Type B pancreatic cell (in vitro differentiated cells): Measurements from ENCODE around the gene LARGE1. TPM values are rescaled to one million over a fixed set of nuclear protein-coding genes. Genes with fewer than 3 reads are reported as not detected.
A peak's percentile ranks its signal among the peaks of the same experiment; 100 is the strongest.

Experiments
- DNase-seq: peaks from one replicate; pipeline ENCODE4 v3.0.0; 2021; ENCODE audit warnings: mixed read lengths; ENCODE audit not compliant: unreplicated experiment; ENCODE audit errors: extremely low spot score
- H3K27ac Mint-ChIP-seq: 2 replicates; pipeline ENCODE4 v1.8.0; 2021; ENCODE audit warnings: mild to moderate bottlenecking, mixed read lengths
- H3K27me3 Mint-ChIP-seq: 2 replicates; pipeline ENCODE4 v1.8.0; 2021; ENCODE audit warnings: mixed read lengths
- H3K36me3 Mint-ChIP-seq: 2 replicates; pipeline ENCODE4 v1.8.0; 2021; ENCODE audit warnings: mixed read lengths
- H3K4me1 Mint-ChIP-seq: one replicate; pipeline ENCODE4 v1.8.0; 2021; ENCODE audit warnings: mixed read lengths; ENCODE audit not compliant: unreplicated experiment
- H3K4me3 Mint-ChIP-seq: 2 replicates; pipeline ENCODE4 v1.8.0; 2021; ENCODE audit warnings: mild to moderate bottlenecking, mixed read lengths
- H3K9me3 Mint-ChIP-seq: 2 replicates; pipeline ENCODE4 v1.8.0; 2021; ENCODE audit warnings: mixed read lengths
- CTCF ChIP-seq: fragments of 200-600 bp; sonication (generic); conservative IDR thresholded peaks from 2 replicates; pipeline ENCODE4 v1.5.0; 2021; ENCODE audit warnings: antibody characterized with exemption, mild to moderate bottlenecking
- total RNA-seq: library from RNA; stranded (reverse); gene quantifications from 2 replicates; pipeline ENCODE4 v1.2.1, GENCODE V29; 2021; ENCODE audit warnings: low replicate concordance

Gene LARGE1
- total RNA-seq, 1 donor from 2014 or later: 96.6 TPM

GRCh38 chr22:33925194-33925593 is 4.9 kb upstream of the LARGE1 start:
- TF ChIP-seq CTCF: no peak
- peaks cover 12% of the 10 kb centered on the region for H3K4me1 Mint-ChIP-seq
- H3K27ac Mint-ChIP-seq: no peak overlapping the region
- H3K27me3 Mint-ChIP-seq: peaks cover 9% of the 10 kb centered on the region
- no peaks in the 10 kb centered on the region for H3K36me3 Mint-ChIP-seq
- H3K9me3 Mint-ChIP-seq: no peaks in the 10 kb centered on the region
- H3K4me3 Mint-ChIP-seq: no peak overlapping the region
- no peak for DNase-seq

- DNase-seq: no peak
- Mint-ChIP-seq H3K9me3 (no peaks in the 10 kb centered on the region), H3K4me1 (peaks cover 20% of the 10 kb centered on the region), H3K27ac (peak overlapping the region; percentile 47), H3K4me3 (peak overlapping the region; percentile 90), H3K27me3 (peaks cover 9% of the 10 kb centered on the region), H3K36me3 (no peaks in the 10 kb centered on the region)
- peak; percentile 93 for TF ChIP-seq CTCF
Measured at GRCh38 chr22:33923660-33924246, 3.5 kb upstream of the LARGE1 start.

- peak overlapping the region; percentile 46 for H3K27ac Mint-ChIP-seq
- no peak for DNase-seq
Measured at GRCh38 chr22:33923033-33923432, 2.8 kb upstream of the LARGE1 start.

GRCh38 chr22:33922349-33922681 is 2.0 kb upstream of the LARGE1 start:
- peak overlapping the region; percentile 46 for H3K27ac Mint-ChIP-seq
- peaks cover 32% of the 10 kb centered on the region for H3K4me1 Mint-ChIP-seq
- peak overlapping the region; percentile 90 for H3K4me3 Mint-ChIP-seq
- peaks cover 3% of the 10 kb centered on the region for H3K36me3 Mint-ChIP-seq
- no peaks in the 10 kb centered on the region for H3K9me3 Mint-ChIP-seq
- peak; percentile 77 for DNase-seq
- TF ChIP-seq CTCF: no peak
- H3K27me3 Mint-ChIP-seq: peaks cover 9% of the 10 kb centered on the region

More at GRCh38 chr22:33923033-33923432, 2.8 kb upstream of the LARGE1 start:
- H3K9me3 Mint-ChIP-seq: no peaks in the 10 kb centered on the region
- H3K4me1 Mint-ChIP-seq: peaks cover 25% of the 10 kb centered on the region
- H3K27me3 Mint-ChIP-seq: peaks cover 9% of the 10 kb centered on the region
- H3K4me3 Mint-ChIP-seq: peak overlapping the region; percentile 90
- peaks cover 3% of the 10 kb centered on the region for H3K36me3 Mint-ChIP-seq
- no peak for TF ChIP-seq CTCF

- H3K36me3 Mint-ChIP-seq: peaks cover 4% of the 10 kb centered on the region
- no peaks in the 10 kb centered on the region for H3K9me3 Mint-ChIP-seq
- no peak for TF ChIP-seq CTCF
- peak; percentile 90 for DNase-seq
- H3K27me3 Mint-ChIP-seq: peaks cover 9% of the 10 kb centered on the region
- peaks cover 38% of the 10 kb centered on the region for H3K4me1 Mint-ChIP-seq
- peak overlapping the region; percentile 98 for H3K4me3 Mint-ChIP-seq
- peak overlapping the region; percentile 92 for H3K27ac Mint-ChIP-seq
Measured at GRCh38 chr22:33921525-33922348, 1.5 kb upstream of the LARGE1 start.
